SK-N-SH (cell line): ENCODE results near the gene FAM83F. TPM values are rescaled to one million over a fixed set of nuclear protein-coding genes. Genes with fewer than 3 reads are reported as not detected.

Experiments used
- CTCF ChIA-PET: fragments of 300-600, 350-600 bp; formaldehyde crosslinking; extraction: SDS; loops from one replicate; lab custom pipeline; 2021; lab: Yijun Ruan, JAX
- POLR2A ChIA-PET: fragments of 350-600 bp; sonication (Branson Sonifier 250); formaldehyde crosslinking; extraction: SDS; loops from one replicate; lab custom pipeline; 2020; ENCODE audit warnings: antibody characterized with exemption, inconsistent platforms; lab: Yijun Ruan, JAX
- DNase-seq: peaks from one replicate; pipeline ENCODE4 v3.0.0; 2012
- H2AFZ ChIP-seq: fragments of 200-600 bp; sonication (generic); 2 replicates; pipeline ENCODE4 v1.8.1; 2016; ENCODE audit warnings: antibody characterized with exemption, mild to moderate bottlenecking, low read depth
- H3F3A ChIP-seq: fragments of 200-600 bp; sonication (generic); replicated peaks from 2 replicates; pipeline ENCODE3; 2016; ENCODE audit warnings: antibody characterized with exemption, mild to moderate bottlenecking; ENCODE audit not compliant: insufficient read depth
- H3K27ac ChIP-seq, 2 experiments: fragments of 200-500 bp in 1 of 2; fragments of 200-600 bp in 1 of 2; sonication (Bioruptor generic) in 1 of 2; sonication (generic), shearing (Covaris generic) in 1 of 2; 2 replicates each; pipeline versions ENCODE4 v1.5.1 to v1.6.1; 2014 to 2016; ENCODE audit warnings: low read depth in 2 of 2, inconsistent platforms in 1 of 2, low read length in 1 of 2, mild to moderate bottlenecking in 1 of 2, mixed read lengths in 1 of 2
- H3K27me3 ChIP-seq: fragments of 200-600 bp; sonication (generic), shearing (Covaris generic); 2 replicates; pipeline ENCODE4 v1.6.1; 2016; ENCODE audit warnings: mixed run types; ENCODE audit not compliant: insufficient read depth
- H3K36me3 ChIP-seq, 2 experiments: fragments of 200-500 bp in 1 of 2; fragments of 200-600 bp in 1 of 2; sonication (Bioruptor generic) in 1 of 2; sonication (generic) in 1 of 2; replicated peaks in 1 of 2; 2 replicates each; pipeline versions ENCODE3 to v1.5.1; 2014 to 2016; ENCODE audit warnings: low read length in 1 of 2, mild to moderate bottlenecking in 1 of 2; ENCODE audit not compliant: insufficient read depth in 2 of 2, control insufficient read depth in 1 of 2
- H3K4me1 ChIP-seq, 2 experiments: fragments of 200-500 bp in 1 of 2; fragments of 200-600 bp in 1 of 2; sonication (Bioruptor generic) in 1 of 2; sonication (generic), shearing (Covaris generic) in 1 of 2; 2 replicates each; pipeline versions ENCODE4 v1.5.1 to v1.6.1; 2014 to 2016; ENCODE audit warnings: low read depth in 1 of 2, low read length in 1 of 2, mixed run types in 1 of 2; ENCODE audit not compliant: insufficient read depth in 2 of 2, control insufficient read depth in 1 of 2
- H3K4me2 ChIP-seq: fragments of 200-600 bp; sonication (generic), shearing (Covaris generic); 2 replicates; pipeline ENCODE4 v1.6.1; 2017; ENCODE audit warnings: mixed run types
- H3K4me3 ChIP-seq, 2 experiments: fragments of 200-500 bp in 1 of 2; fragments of 200-600 bp in 1 of 2; sonication (Bioruptor generic) in 1 of 2; sonication (generic), shearing (Covaris generic) in 1 of 2; 2 replicates each; pipeline versions ENCODE4 v1.5.1 to v1.8.1; 2014 to 2016; ENCODE audit warnings: low read depth in 2 of 2, inconsistent platforms in 1 of 2, low read length in 1 of 2, mild to moderate bottlenecking in 1 of 2, mixed read lengths in 1 of 2, moderate library complexity in 1 of 2
- H3K79me2 ChIP-seq: fragments of 200-600 bp; sonication (generic); 2 replicates; pipeline ENCODE4 v1.8.1; 2017; ENCODE audit warnings: mild to moderate bottlenecking; ENCODE audit not compliant: insufficient read depth
- H3K9ac ChIP-seq: fragments of 200-600 bp; sonication (generic); 2 replicates; pipeline ENCODE4 v1.6.1; 2017; ENCODE audit warnings: mixed run types
- H3K9me2 ChIP-seq: fragments of 200-600 bp; sonication (generic); 2 replicates; pipeline ENCODE4 v1.6.1; 2017; ENCODE audit warnings: mixed run types
- H3K9me3 ChIP-seq: fragments of 200-600 bp; sonication (generic); 2 replicates; pipeline ENCODE4 v1.6.1; 2017; ENCODE audit warnings: mixed run types, mild to moderate bottlenecking, moderate library complexity
- H4K20me1 ChIP-seq: fragments of 200-600 bp; sonication (generic); 2 replicates; pipeline ENCODE4 v1.6.1; 2017; ENCODE audit warnings: mild to moderate bottlenecking, mixed run types; ENCODE audit not compliant: insufficient read depth
- CTCF ChIP-seq: fragments of 200-600 bp; sonication (generic); IDR thresholded peaks from 2 replicates; pipeline ENCODE4 v1.6.1; 2017; ENCODE audit warnings: antibody characterized with exemption, mild to moderate bottlenecking, moderate library complexity
- EP300 ChIP-seq, 2 experiments: IDR thresholded peaks; 2 replicates each; pipeline versions ENCODE4 v1.4.0 to v1.6.1; 2012; ENCODE audit warnings: borderline replicate concordance in 1 of 2, low read depth in 1 of 2, low read length in 1 of 2
- EZH2phosphoT487 ChIP-seq: fragments of 200-600 bp; sonication (generic); IDR thresholded peaks from 2 replicates; pipeline ENCODE4 v1.6.1; 2017; ENCODE audit warnings: low read depth, mixed run types, mild to moderate bottlenecking, antibody characterized with exemption, moderate library complexity, borderline replicate concordance
- GABPA ChIP-seq: IDR thresholded peaks from 2 replicates; pipeline ENCODE4 v1.4.0; 2012; ENCODE audit warnings: low read depth, mild to moderate bottlenecking
- IRF3 ChIP-seq: fragments of 150-350 bp; IDR thresholded peaks from 2 replicates; pipeline ENCODE4 v1.6.1; 2016; ENCODE audit warnings: mild to moderate bottlenecking, low read depth, low read length
- MAX ChIP-seq: IDR thresholded peaks from 2 replicates; pipeline ENCODE4 v1.4.0; 2012; ENCODE audit warnings: low read depth
- POLR2AphosphoS5 ChIP-seq: IDR thresholded peaks from 2 replicates; pipeline ENCODE4 v1.6.1; 2012; ENCODE audit warnings: low read depth, low read length
- RAD21 ChIP-seq: IDR thresholded peaks from 2 replicates; pipeline ENCODE4 v1.6.1; 2012; ENCODE audit warnings: mild to moderate bottlenecking, low read length
- RCOR1 ChIP-seq: fragments of 150-350 bp; IDR thresholded peaks from 2 replicates; pipeline ENCODE4 v1.6.1; 2017; ENCODE audit warnings: antibody characterized with exemption, low read length
- REST ChIP-seq: IDR thresholded peaks from 2 replicates; pipeline ENCODE4 v1.6.1; 2012; ENCODE audit warnings: mild to moderate bottlenecking, low read depth, low read length, moderate library complexity
- RFX5 ChIP-seq: IDR thresholded peaks from 2 replicates; pipeline ENCODE4 v1.6.1; 2012; ENCODE audit warnings: mild to moderate bottlenecking, improper control_type of control experiment, low read length
- RXRA ChIP-seq: IDR thresholded peaks from 2 replicates; pipeline ENCODE4 v1.4.0; 2012; ENCODE audit warnings: low read depth, mild to moderate bottlenecking, borderline replicate concordance
- SIN3A ChIP-seq: IDR thresholded peaks from 2 replicates; pipeline ENCODE4 v1.6.1; 2012; ENCODE audit warnings: low read depth, mild to moderate bottlenecking, low read length, moderate library complexity, borderline replicate concordance
- USF1 ChIP-seq: IDR thresholded peaks from 2 replicates; pipeline ENCODE4 v1.4.0; 2012; ENCODE audit warnings: low read depth, borderline replicate concordance
- ZBTB33 ChIP-seq: IDR thresholded peaks from 2 replicates; pipeline ENCODE4 v1.4.0; 2012; ENCODE audit warnings: low read depth, borderline replicate concordance
- WGBS: methylation state at CpG from one replicate; pipeline ENCODE4 v1.1.6; 2017; ENCODE audit warnings: low lambda C conversion rate; 5-methylcytosine and 5-hydroxymethylcytosine counted together
- polyA plus RNA-seq, 3 experiments: library from polyadenylated mRNA; depleted of rRNA; stranded (reverse); fragments of >200 nt; gene quantifications; 2 replicates each; pipeline ENCODE4 v1.2.3, GENCODE V29; 2012

The FAM83F gene
- polyA plus RNA-seq, 1 of the 3 experiments (the other 2 are of a cell fraction): not detected

- no peaks in the 10 kb centered on the region for H3K27me3 ChIP-seq
- no peaks in the 10 kb centered on the region for H3K9me2 ChIP-seq
- no peaks in the 10 kb centered on the region for H3K9me3 ChIP-seq
- POLR2A ChIA-PET: no interaction called here
- no peak overlapping the region for H3K4me2 ChIP-seq
- no peaks in the 10 kb centered on the region for H3F3A ChIP-seq
- no peak overlapping the region for H2AFZ ChIP-seq
- no peak overlapping the region for H3K4me3 ChIP-seq
- H3K27ac ChIP-seq: peak overlapping the region in 1 of 2 experiments; percentile 28; a peak in 2 of 4 replicates
- no peak for TF ChIP-seq USF1
- no peak for TF ChIP-seq MAX
- TF ChIP-seq RXRA: no peak
- TF ChIP-seq RCOR1: no peak
- no peak for TF ChIP-seq EZH2phosphoT487
- no peak for TF ChIP-seq EP300 (IDR thresholded peaks at IDR 0.05; ENCODE audit: borderline replicate concordance in 1 of 2, low read depth in 1 of 2, low read length in 1 of 2)
- no peak for TF ChIP-seq CTCF
- TF ChIP-seq GABPA: no peak
- TF ChIP-seq REST: no peak
- no peak for TF ChIP-seq RAD21
- TF ChIP-seq RFX5: no peak
- TF ChIP-seq IRF3: no peak
- TF ChIP-seq SIN3A: no peak
- no peak for TF ChIP-seq POLR2AphosphoS5
- TF ChIP-seq ZBTB33: no peak
- no peaks in the 10 kb centered on the region for H3K36me3 ChIP-seq
- CTCF ChIA-PET: interaction anchor here (1.2 kb wide), 1 partner anchor 13 kb away, joined by 3 read pairs; no protein-coding TSS in a partner anchor
- H3K9ac ChIP-seq: no peak overlapping the region
- no peaks in the 10 kb centered on the region for H3K79me2 ChIP-seq
- WGBS: 60% methylated on average over 5 of the region's 8 CpGs
- no peaks in the 10 kb centered on the region for H4K20me1 ChIP-seq
- peak; percentile 33 for DNase-seq
- H3K4me1 ChIP-seq: peaks cover 0 to 6% of the 10 kb centered on the region in 2 experiments; a peak in 1 of 4 replicates
Measured at GRCh38 chr22:39946503-39947219, 48.1 kb upstream of the FAM83F start.
